ENCODE measurements around the gene POP7. TPM values are rescaled to one million over a fixed set of nuclear protein-coding genes. Genes with fewer than 3 reads are reported as not detected.

POP7 gene
- total and polyA plus RNA-seq, 2 donors from 2014 or later: 25.7 to 41.8 TPM

GRCh38 chr7:100689230-100690135 is 16.4 kb upstream of the POP7 start:
- DNase-seq: peak in 2 of 5 donors; percentile 45 to 72
- peaks cover 0 to 23% (median 15%) of the 10 kb centered on the region in 3 donors for H3K4me1 ChIP-seq (ENCODE audit: control insufficient read depth in 2 of 3, insufficient read depth in 2 of 3, low read depth in 1 of 3, low read length in 3 of 3)
- no peak overlapping the region for H3K9ac ChIP-seq (ENCODE audit: low read length in 3 of 3)
- H3K27ac ChIP-seq (ENCODE audit: low read depth in 2 of 2, low read length in 2 of 2): no peak overlapping the region
- intact Hi-C loops (cut with DNase I): loop anchor here (10.0 kb wide), 2 partner anchors 115 to 225 kb away; partner anchors contain the start of genes SAP25 and SPACDR
- no peaks in the 10 kb centered on the region for H3K27me3 ChIP-seq (ENCODE audit: control insufficient read depth, insufficient read depth, low read length)
- no peaks in the 10 kb centered on the region for H3K9me3 ChIP-seq (ENCODE audit: control insufficient read depth in 2 of 3, insufficient read depth in 1 of 3, low read length in 3 of 3)
- no peak overlapping the region for H3K4me3 ChIP-seq (ENCODE audit: low read length in 3 of 3)
- FAIRE-seq: no peak
- H3K36me3 ChIP-seq (ENCODE audit: control insufficient read depth in 2 of 3, insufficient read depth in 3 of 3, low read length in 3 of 3): peaks cover 2 to 22% (median 12%) of the 10 kb centered on the region in 3 donors
- TF ChIP-seq CTCF (IDR thresholded peaks at IDR 0.05; ENCODE audit: borderline replicate concordance, extremely low read depth, insufficient read depth): no peak

DNA sequence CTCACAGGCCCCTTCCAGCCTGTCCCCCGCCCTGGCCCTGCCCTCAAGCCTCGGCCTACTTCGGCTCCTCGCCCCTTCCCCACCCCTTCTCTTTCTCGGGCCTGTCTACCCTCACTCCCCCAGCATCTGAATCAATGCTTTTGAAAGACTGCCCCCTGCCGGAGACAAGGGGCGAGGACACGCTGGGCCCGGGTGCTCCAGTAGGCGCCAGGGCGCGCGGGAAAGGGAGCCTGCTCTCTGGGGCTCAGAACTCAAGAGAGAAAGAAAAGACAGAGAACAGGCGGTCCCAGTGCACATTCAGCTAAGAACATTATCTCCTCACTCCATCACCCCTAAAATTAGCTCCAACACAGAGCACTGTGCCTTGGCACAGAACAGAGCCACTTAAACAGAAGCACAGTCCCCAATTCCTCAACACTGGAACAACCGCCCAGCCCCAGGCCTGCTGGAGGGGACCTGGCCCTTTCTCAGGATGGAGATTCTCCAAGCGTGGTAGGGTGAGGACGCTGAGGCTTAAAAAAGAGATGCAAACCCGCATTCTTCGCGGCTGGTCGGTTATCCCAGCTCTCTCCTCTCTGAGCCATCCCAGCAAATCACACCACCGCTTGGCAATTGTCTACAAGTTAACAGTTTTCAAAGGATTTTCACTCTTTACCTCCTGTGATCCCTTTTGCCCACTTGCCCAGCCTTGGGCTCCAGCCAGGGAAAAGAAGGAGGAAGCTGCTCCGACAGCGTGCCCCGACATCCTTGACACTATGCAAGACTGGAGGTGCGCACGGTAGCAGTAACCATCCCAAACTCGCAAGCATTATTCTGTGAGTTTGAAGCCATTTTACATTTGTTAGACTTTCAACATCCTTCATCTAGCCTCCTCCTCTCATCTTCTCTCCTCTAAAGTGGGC is 14.0 kb upstream of the POP7 start:
- Histone ChIP-seq H3K4me1 (ENCODE audit: control insufficient read depth in 2 of 3, insufficient read depth in 2 of 3, low read depth in 1 of 3, low read length in 3 of 3) (peaks cover 0 to 23% (median 15%) of the 10 kb centered on the region in 3 donors), H3K36me3 (ENCODE audit: control insufficient read depth in 2 of 3, insufficient read depth in 3 of 3, low read length in 3 of 3) (peaks cover 0 to 5% (median 0%) of the 10 kb centered on the region in 3 donors), H3K4me3 (ENCODE audit: low read length in 3 of 3) (peak overlapping the region; percentile 23 to 79 (median 74)), H3K9ac (ENCODE audit: low read length in 3 of 3) (peak overlapping the region in 1 of 3 donors; percentile 25), H3K9me3 (ENCODE audit: control insufficient read depth in 2 of 3, insufficient read depth in 1 of 3, low read length in 3 of 3) (no peaks in the 10 kb centered on the region), H3K27me3 (ENCODE audit: control insufficient read depth, insufficient read depth, low read length) (no peaks in the 10 kb centered on the region), H3K27ac (ENCODE audit: low read depth in 2 of 2, low read length in 2 of 2) (no peak overlapping the region)
- DNase-seq: peak; percentile 87 to 93 (median 89)
- no peak for FAIRE-seq
- intact Hi-C loops (cut with DNase I): no loop called here
- peak; percentile 94 for TF ChIP-seq CTCF (IDR thresholded peaks at IDR 0.05; ENCODE audit: borderline replicate concordance, extremely low read depth, insufficient read depth)

GRCh38 chr7:100692578-100692961 is 13.4 kb upstream of the POP7 start:
- Histone ChIP-seq H3K9me3 (ENCODE audit: control insufficient read depth in 2 of 3, insufficient read depth in 1 of 3, low read length in 3 of 3) (no peaks in the 10 kb centered on the region), H3K27ac (ENCODE audit: low read depth in 2 of 2, low read length in 2 of 2) (no peak overlapping the region), H3K36me3 (ENCODE audit: control insufficient read depth in 2 of 3, insufficient read depth in 3 of 3, low read length in 3 of 3) (peaks cover 0 to 5% (median 0%) of the 10 kb centered on the region in 3 donors), H3K27me3 (ENCODE audit: control insufficient read depth, insufficient read depth, low read length) (no peaks in the 10 kb centered on the region), H3K4me1 (ENCODE audit: control insufficient read depth in 2 of 3, insufficient read depth in 2 of 3, low read depth in 1 of 3, low read length in 3 of 3) (peaks cover 0 to 23% (median 15%) of the 10 kb centered on the region in 3 donors), H3K9ac (ENCODE audit: low read length in 3 of 3) (peak overlapping the region in 2 of 3 donors; percentile 25 to 84), H3K4me3 (ENCODE audit: low read length in 3 of 3) (peak overlapping the region; percentile 23 to 79 (median 74))
- no peak for TF ChIP-seq CTCF (IDR thresholded peaks at IDR 0.05; ENCODE audit: borderline replicate concordance, extremely low read depth, insufficient read depth)
- no peak for FAIRE-seq
- DNase-seq: peak in 2 of 5 donors; percentile 37 to 41
- intact Hi-C loops (cut with DNase I): no loop called here

Data from kidney (tissue), 14 donors.